Liver (tissue), 9 donors: ENCODE measurements around the gene SGSH. TPM values are rescaled to one million over a fixed set of nuclear protein-coding genes. Genes with fewer than 3 reads are reported as not detected.

ENCODE experiments used
- DNase-seq: peaks from one replicate; pipeline ENCODE4 v3.0.0-alpha.2; 2017; ENCODE audit warnings: low spot score
- H3K27ac ChIP-seq, 2 donors: one replicate each; pipeline ENCODE4 v1.7.0; 2013; ENCODE audit warnings: inconsistent platforms in 2 of 2, low read length in 2 of 2, control low read depth in 1 of 2, low read depth in 1 of 2, mild to moderate bottlenecking in 1 of 2
- H3K27me3 ChIP-seq, 4 donors: one replicate each; pipeline versions ENCODE4 v1.6.1 to v1.7.0; 2013; ENCODE audit warnings: low read length in 3 of 4, inconsistent platforms in 1 of 4, mild to moderate bottlenecking in 1 of 4, moderate library complexity in 1 of 4; ENCODE audit not compliant: control insufficient read depth in 4 of 4, insufficient read depth in 4 of 4
- H3K36me3 ChIP-seq, 4 donors: one replicate each; pipeline versions ENCODE4 v1.6.1 to v1.7.0; 2013; ENCODE audit warnings: low read length in 3 of 4, mild to moderate bottlenecking in 3 of 4, low read depth in 1 of 4, moderate library complexity in 1 of 4; ENCODE audit not compliant: control insufficient read depth in 4 of 4, insufficient read depth in 3 of 4
- H3K4me1 ChIP-seq, 4 donors: one replicate each; pipeline versions ENCODE4 v1.6.1 to v1.7.0; 2013; ENCODE audit warnings: low read length in 3 of 4, mild to moderate bottlenecking in 3 of 4, moderate library complexity in 1 of 4; ENCODE audit not compliant: control insufficient read depth in 4 of 4, insufficient read depth in 4 of 4
- H3K4me3 ChIP-seq, 3 donors: one replicate each; pipeline versions ENCODE4 v1.6.1 to v1.7.0; 2013; ENCODE audit warnings: low read length in 3 of 3, control low read depth in 1 of 3, low read depth in 1 of 3, mild to moderate bottlenecking in 1 of 3
- H3K9ac ChIP-seq, 2 donors: one replicate each; pipeline ENCODE4 v1.7.0; 2013; ENCODE audit warnings: low read length in 2 of 2, mild to moderate bottlenecking in 2 of 2, moderate library complexity in 2 of 2, control low read depth in 1 of 2, low read depth in 1 of 2
- H3K9me3 ChIP-seq, 4 donors: one replicate each; pipeline versions ENCODE4 v1.6.1 to v1.7.0; 2013; ENCODE audit warnings: low read length in 3 of 4; ENCODE audit not compliant: control insufficient read depth in 4 of 4
- EGR1 ChIP-seq, 2 donors: IDR thresholded peaks; 2 replicates each; pipeline ENCODE4 v1.6.1; 2016 to 2018; ENCODE audit warnings: antibody characterized with exemption in 2 of 2, low read depth in 2 of 2
- FOXA2 ChIP-seq: IDR thresholded peaks from 2 replicates; pipeline ENCODE4 v1.6.1; 2016; ENCODE audit warnings: antibody characterized with exemption
- GABPA ChIP-seq, 2 donors: IDR thresholded peaks in 1 of 2; conservative IDR thresholded peaks in 1 of 2; 2 replicates each; pipeline ENCODE4 v1.6.1; 2016; ENCODE audit warnings: antibody characterized with exemption in 2 of 2, mild to moderate bottlenecking in 1 of 2, moderate library complexity in 1 of 2
- HNF4A ChIP-seq, 2 donors: conservative IDR thresholded peaks; 2 replicates each; pipeline ENCODE4 v1.6.1; 2016; ENCODE audit warnings: antibody characterized with exemption in 2 of 2, mild to moderate bottlenecking in 2 of 2
- HNF4G ChIP-seq: IDR thresholded peaks from 2 replicates; pipeline ENCODE4 v1.6.1; 2016; ENCODE audit warnings: antibody characterized with exemption
- JUND ChIP-seq, 2 donors: IDR thresholded peaks; 2 replicates each; pipeline ENCODE4 v1.6.1; 2016; ENCODE audit warnings: antibody characterized with exemption in 2 of 2
- RAD21 ChIP-seq, 2 donors: IDR thresholded peaks; 2 replicates each; pipeline ENCODE4 v1.6.1; 2016; ENCODE audit warnings: antibody characterized with exemption in 2 of 2, mild to moderate bottlenecking in 2 of 2
- RXRA ChIP-seq, 2 donors: IDR thresholded peaks; 2 replicates each; pipeline ENCODE4 v1.6.1; 2017 to 2018; ENCODE audit warnings: antibody characterized with exemption in 2 of 2, mild to moderate bottlenecking in 1 of 2
- SP1 ChIP-seq: IDR thresholded peaks from 2 replicates; pipeline ENCODE4 v1.6.1; 2018; ENCODE audit warnings: antibody characterized with exemption, mild to moderate bottlenecking
- TAF1 ChIP-seq: conservative IDR thresholded peaks from 2 replicates; pipeline ENCODE4 v1.6.1; 2016; ENCODE audit warnings: antibody characterized with exemption, mild to moderate bottlenecking
- YY1 ChIP-seq: IDR thresholded peaks from 2 replicates; pipeline ENCODE4 v1.6.1; 2016; ENCODE audit warnings: antibody characterized with exemption, mild to moderate bottlenecking
- WGBS: extraction: QIAGEN DNeasy Blood & Tissue Kit; methylation state at CpG from one replicate; pipeline ENCODE4 v1.1.7; 2013; 5-methylcytosine and 5-hydroxymethylcytosine counted together
- polyA plus RNA-seq, 2 donors: library from polyadenylated mRNA; stranded (reverse) in 1 of 2; unstranded in 1 of 2; fragments of 200-250 nt in 1 of 2; fragments of >200 nt in 1 of 2; fragmentation: Nextera tagmentation in 1 of 2; extraction: Ambion mirVana in 1 of 2; gene quantifications; one replicate each; pipeline versions ENCODE4 v1.2.1 to v1.2.3, GENCODE V29; 2013 to 2015
- total RNA-seq, 2 donors: library from RNA; depleted of rRNA; stranded (reverse); fragments of >200 nt; gene quantifications; one replicate each; pipeline ENCODE4 v1.2.3, GENCODE V29; 2014
- TF ChIP-seq, protein P1 (sequence below): IDR thresholded peaks from 2 replicates; pipeline ENCODE4 v1.6.1; 2016; ENCODE audit warnings: antibody characterized with exemption
- TF ChIP-seq, protein P2 (sequence below): IDR thresholded peaks from 2 replicates; pipeline ENCODE4 v1.6.1; 2016; ENCODE audit warnings: antibody characterized with exemption
- TF ChIP-seq, protein P3 (sequence below): IDR thresholded peaks from 2 replicates; pipeline ENCODE4 v1.6.1; 2016; ENCODE audit warnings: antibody characterized with exemption
- TF ChIP-seq, protein P4 (sequence below): fragments of 150-350 bp; IDR thresholded peaks from 2 replicates; pipeline ENCODE4 v1.5.1; 2017; ENCODE audit warnings: improper control_type of control experiment, low read depth, low read length; ENCODE audit not compliant: missing input control
- donor health status: healthy.
- donor health status: healthy.
- donor health status: healthy.
- donor health status: healthy.
- donor health status: healthy.

The SGSH gene
- total and polyA plus RNA-seq, 4 donors: 5.8 to 19.8 (median 12.9) TPM

DNA sequence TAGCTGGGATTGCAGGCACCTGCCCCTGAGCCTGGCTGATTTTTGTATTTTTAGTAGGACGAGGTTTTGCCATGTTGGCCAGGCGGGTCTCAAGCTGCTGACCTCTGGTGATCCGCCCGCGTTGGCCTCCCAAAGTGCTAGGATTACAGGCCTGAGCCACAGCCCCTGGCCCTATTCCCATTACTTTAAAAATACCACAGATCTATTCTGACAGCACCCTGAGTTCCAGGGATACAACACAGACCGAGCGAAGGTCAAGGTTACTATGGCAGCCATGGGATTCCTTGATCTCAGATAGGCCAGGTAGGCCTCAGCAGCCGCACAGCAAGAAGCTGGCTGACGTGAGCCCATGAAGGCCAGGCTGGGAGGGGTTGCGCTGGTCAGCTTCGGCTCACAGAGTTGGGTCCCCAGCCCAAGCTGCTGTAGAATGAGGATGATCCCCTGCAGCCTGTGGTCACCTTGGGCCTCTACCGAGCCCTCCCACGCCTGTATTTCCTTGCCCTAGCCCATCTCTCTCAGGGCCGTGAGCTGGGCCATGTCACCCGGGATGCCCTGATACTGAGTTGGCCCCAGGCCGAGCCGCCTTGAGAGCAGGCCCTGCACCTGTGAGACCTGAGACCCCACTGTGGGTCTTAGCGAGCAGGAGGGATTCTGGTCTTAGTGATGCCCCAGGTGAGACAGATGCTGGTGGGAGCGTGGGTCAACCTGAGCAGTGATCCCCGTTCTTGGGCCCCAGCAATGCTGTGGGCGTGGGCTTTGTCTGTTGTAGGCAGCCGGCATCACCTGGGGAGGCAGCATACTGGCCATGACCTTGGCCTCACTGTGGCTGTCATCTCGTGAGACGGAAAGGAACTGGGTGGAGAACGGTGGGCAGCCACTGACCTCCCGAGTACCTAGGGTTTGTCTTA is 23.6 kb upstream of the SGSH start:
- no peaks in the 10 kb centered on the region for H3K9me3 ChIP-seq
- no peaks in the 10 kb centered on the region for H3K4me1 ChIP-seq
- H3K36me3 ChIP-seq: peaks cover 2 to 23% (median 9%) of the 10 kb centered on the region in 4 donors
- TF ChIP-seq HNF4A (conservative IDR thresholded peaks at IDR 0.05) (no peak), EGR1 (IDR thresholded peaks at IDR 0.05; ENCODE audit: low read depth in 2 of 2) (no peak), TAF1 (no peak), YY1 (no peak), GABPA (IDR thresholded peaks at IDR 0.05 in 1 of 2, conservative IDR thresholded peaks at IDR 0.05 in 1 of 2) (no peak), JUND (IDR thresholded peaks at IDR 0.05) (no peak), FOXA2 (no peak), RXRA (IDR thresholded peaks at IDR 0.05) (no peak), SP1 (no peak), HNF4G (no peak), RAD21 (IDR thresholded peaks at IDR 0.05) (no peak)
- TF ChIP-seq, protein P1, sequence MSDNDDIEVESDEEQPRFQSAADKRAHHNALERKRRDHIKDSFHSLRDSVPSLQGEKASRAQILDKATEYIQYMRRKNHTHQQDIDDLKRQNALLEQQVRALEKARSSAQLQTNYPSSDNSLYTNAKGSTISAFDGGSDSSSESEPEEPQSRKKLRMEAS: no peak
- TF ChIP-seq, protein P2, sequence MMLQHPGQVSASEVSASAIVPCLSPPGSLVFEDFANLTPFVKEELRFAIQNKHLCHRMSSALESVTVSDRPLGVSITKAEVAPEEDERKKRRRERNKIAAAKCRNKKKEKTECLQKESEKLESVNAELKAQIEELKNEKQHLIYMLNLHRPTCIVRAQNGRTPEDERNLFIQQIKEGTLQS: no peak
- TF ChIP-seq, protein P3, sequence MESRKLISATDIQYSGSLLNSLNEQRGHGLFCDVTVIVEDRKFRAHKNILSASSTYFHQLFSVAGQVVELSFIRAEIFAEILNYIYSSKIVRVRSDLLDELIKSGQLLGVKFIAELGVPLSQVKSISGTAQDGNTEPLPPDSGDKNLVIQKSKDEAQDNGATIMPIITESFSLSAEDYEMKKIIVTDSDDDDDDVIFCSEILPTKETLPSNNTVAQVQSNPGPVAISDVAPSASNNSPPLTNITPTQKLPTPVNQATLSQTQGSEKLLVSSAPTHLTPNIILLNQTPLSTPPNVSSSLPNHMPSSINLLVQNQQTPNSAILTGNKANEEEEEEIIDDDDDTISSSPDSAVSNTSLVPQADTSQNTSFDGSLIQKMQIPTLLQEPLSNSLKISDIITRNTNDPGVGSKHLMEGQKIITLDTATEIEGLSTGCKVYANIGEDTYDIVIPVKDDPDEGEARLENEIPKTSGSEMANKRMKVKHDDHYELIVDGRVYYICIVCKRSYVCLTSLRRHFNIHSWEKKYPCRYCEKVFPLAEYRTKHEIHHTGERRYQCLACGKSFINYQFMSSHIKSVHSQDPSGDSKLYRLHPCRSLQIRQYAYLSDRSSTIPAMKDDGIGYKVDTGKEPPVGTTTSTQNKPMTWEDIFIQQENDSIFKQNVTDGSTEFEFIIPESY: no peak
- TF ChIP-seq, protein P4, sequence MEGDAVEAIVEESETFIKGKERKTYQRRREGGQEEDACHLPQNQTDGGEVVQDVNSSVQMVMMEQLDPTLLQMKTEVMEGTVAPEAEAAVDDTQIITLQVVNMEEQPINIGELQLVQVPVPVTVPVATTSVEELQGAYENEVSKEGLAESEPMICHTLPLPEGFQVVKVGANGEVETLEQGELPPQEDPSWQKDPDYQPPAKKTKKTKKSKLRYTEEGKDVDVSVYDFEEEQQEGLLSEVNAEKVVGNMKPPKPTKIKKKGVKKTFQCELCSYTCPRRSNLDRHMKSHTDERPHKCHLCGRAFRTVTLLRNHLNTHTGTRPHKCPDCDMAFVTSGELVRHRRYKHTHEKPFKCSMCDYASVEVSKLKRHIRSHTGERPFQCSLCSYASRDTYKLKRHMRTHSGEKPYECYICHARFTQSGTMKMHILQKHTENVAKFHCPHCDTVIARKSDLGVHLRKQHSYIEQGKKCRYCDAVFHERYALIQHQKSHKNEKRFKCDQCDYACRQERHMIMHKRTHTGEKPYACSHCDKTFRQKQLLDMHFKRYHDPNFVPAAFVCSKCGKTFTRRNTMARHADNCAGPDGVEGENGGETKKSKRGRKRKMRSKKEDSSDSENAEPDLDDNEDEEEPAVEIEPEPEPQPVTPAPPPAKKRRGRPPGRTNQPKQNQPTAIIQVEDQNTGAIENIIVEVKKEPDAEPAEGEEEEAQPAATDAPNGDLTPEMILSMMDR: no peak
- DNase-seq: no peak
- H3K4me3 ChIP-seq: no peak overlapping the region
- no peak overlapping the region for H3K27ac ChIP-seq
- no peak overlapping the region for H3K9ac ChIP-seq
- H3K27me3 ChIP-seq: no peaks in the 10 kb centered on the region
- 98% methylated on average over 26 of the region's 26 CpGs for WGBS

DNA sequence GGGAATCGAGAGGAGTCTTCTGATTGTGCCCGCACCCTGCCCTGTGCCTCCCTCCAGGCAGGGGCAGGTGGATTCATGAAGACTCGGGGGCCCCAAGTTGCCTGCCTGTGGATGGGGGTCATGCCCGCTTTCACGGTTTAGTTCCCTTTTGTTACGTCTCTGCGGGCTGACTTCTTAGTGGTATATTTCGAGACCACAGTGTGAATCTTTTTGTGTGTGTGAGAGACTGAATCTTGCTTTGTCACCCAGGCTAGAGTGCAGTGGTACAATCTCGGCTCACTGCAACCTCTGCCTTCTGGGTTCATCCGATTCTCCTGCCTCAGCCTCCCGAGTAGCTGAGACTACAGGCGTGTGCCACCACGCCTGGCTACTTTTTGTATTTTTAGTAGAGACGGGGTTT is 22.4 kb upstream of the SGSH start:
- H3K27ac ChIP-seq: no peak overlapping the region
- peaks cover 2 to 29% (median 13%) of the 10 kb centered on the region in 4 donors for H3K36me3 ChIP-seq
- H3K9ac ChIP-seq: no peak overlapping the region
- DNase-seq: no peak
- TF ChIP-seq HNF4A (conservative IDR thresholded peaks at IDR 0.05) (no peak), HNF4G (no peak)
- H3K27me3 ChIP-seq: no peaks in the 10 kb centered on the region
- WGBS: 89% methylated on average over 14 of the region's 14 CpGs
- H3K9me3 ChIP-seq: no peaks in the 10 kb centered on the region
- H3K4me1 ChIP-seq: no peaks in the 10 kb centered on the region
- H3K4me3 ChIP-seq: no peak overlapping the region
